GM18907 (cell line): ENCODE data around the gene CRMP1.

ENCODE experiments used
- ATAC-seq: cut with Tn5 transposase; IDR thresholded peaks from one replicate; pipeline ENCODE4 v1.9.1; 2021; ENCODE audit warnings: mild to moderate bottlenecking, moderate library complexity; ENCODE audit not compliant: unreplicated experiment

Gene CRMP1

DNA sequence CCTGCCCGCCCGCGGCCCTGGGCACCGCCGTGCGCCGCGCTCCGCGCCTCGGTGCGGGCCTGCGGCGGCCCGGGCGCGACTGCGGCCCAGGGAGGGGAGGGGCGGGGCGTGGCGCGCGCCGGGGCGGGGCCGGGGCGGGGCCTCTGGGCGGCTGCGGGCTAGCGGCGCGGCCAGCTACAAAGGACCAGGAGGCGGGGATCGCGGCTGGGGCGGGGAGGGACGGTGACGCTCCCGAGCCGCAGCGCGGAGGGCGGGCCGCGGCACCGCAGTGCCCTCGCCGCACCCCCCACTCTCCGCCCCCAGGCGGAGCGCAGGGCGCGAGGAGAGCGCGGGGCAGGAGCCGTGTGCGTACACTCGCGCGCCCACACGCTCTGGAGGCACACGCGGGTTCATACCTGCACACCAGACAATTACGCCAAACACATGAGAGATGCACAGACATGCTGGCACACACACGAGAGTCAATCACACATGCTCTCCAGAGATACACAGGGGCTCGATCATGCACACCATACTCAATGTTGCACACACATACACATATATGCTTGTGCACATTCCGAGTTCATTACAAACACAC, at the start of gene CRMP1:
TSS of gene CRMP1 (minus strand) at position 83 of the 577 bp plus-strand sequence. CDS start 117 bp downstream, outside the sequence.
- no peak for ATAC-seq

DNA sequence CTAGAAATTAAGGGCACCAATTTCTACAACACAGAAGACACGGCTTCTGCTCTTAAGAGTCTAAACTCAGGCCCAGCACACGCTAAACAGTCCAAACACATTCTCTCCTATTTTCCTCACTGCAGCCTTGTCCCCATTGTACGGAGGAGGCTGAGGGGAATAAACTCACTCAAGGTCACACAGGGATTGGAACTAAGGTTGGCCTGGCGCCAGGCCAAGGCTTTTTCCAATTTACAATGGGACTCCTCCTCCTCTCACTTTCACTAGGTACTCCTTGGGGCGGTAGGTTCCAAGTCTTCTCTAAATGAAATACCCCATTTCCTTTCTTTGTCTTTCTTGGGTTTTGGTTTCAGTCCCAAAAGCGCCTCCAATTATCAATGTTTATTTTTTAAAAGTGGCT, 48.7 kb upstream of the CRMP1 start:
- ATAC-seq = no peak

DNA sequence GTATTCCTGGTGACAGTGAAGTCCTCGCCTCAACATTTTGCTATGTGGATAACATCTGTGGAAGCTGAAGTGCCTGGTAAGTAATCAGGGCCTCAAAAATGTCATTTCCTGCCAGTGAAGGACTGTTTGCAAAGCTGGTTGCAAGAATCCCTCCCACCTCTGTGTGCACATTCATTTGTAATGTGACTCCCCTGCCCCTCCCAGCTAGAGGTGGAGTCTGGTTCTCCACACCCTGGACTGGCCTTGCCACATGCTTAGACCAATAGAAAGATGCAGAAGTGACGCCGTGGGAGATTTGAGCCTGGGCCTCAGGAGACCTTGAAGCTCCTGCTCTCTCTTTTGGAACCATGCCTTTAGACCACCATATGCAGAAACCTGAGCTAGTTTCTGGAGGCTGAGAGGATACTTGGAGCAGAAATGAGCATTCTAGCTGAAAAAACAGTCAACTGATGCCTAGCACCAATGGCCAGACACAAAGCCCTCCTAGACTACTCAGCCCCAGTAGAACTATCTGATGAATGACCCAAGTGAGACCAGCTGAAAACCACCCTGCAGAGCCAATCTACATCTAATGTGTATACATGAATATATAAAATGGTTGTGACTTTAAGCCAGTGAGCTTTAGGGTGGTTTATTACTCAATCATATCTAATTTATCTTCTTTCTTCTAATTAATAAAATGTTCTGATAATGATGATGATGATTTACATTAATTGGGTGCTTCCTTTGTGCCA, 47.8 kb upstream of the CRMP1 start:
- no peak for ATAC-seq

DNA sequence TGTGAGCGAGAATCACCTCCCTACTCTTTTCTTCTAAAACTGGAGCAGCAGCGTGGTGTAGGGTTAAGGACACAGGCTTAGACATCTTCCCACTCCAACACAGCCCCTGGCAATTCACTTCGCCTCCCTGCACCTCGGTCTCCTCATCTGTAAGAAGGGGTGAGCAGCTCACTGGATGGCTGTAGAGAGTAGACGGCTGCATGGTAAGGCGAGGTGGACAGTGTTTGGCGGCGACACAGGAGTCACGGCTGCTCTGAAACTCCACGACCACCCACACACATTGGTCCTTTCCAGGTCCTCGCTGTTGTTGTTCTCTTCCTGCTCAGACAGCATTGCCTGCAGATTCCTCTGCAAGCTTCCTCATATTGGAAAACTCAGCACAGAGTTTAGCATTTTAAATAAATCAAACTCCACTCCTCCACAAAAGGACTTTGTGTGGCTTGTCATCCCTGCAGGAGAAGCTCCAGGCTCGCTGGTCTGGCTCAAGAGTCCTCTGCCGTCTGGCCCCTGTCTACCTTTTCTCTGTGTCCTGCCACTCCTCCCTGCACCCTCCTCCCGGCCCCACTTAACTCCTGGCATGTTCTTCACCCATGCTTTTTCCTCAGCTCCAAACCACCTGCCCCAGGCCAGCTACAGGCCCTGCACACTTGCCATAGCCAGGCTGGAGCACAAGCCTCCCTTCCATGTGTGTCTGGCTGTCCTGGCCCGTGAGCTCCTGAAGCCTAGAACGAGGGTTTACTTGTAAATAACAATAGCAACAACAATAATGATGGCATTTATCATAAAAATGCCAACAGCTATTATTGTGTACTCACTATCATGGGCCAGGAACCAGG, 41.3 kb upstream of the CRMP1 start:
- ATAC-seq = no peak

GRCh38 chr4:5933116-5933515, 40.2 kb upstream of the CRMP1 start:
- ATAC-seq = no peak

GRCh38 chr4:5932035-5932568, 39.2 kb upstream of the CRMP1 start:
- no peak for ATAC-seq

GRCh38 chr4:5931526-5931925, 38.6 kb upstream of the CRMP1 start:
- ATAC-seq = no peak

DNA sequence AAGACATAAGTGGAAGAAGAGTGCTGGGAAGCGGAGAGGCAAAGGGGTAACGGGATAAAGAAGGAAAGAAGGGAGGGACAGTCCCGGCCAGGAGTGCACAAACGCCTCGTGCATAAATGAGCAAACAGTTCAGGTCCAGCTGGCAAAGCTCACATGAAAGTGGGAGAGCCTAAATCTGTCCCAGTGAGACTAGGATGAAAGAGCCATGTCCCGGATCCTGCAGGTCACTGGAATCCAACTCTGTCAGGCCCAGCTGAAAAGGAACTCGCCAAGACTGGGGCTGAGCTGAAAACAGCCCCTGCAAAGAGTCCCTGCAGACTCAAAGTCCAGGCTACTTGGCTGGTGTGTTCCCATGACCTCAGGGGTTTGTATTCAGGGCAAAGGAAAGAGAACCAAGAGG, 38.0 kb upstream of the CRMP1 start:
- ATAC-seq = no peak

- no peak for ATAC-seq
Observed at GRCh38 chr4:5930456-5930855, 37.6 kb upstream of the CRMP1 start.

DNA sequence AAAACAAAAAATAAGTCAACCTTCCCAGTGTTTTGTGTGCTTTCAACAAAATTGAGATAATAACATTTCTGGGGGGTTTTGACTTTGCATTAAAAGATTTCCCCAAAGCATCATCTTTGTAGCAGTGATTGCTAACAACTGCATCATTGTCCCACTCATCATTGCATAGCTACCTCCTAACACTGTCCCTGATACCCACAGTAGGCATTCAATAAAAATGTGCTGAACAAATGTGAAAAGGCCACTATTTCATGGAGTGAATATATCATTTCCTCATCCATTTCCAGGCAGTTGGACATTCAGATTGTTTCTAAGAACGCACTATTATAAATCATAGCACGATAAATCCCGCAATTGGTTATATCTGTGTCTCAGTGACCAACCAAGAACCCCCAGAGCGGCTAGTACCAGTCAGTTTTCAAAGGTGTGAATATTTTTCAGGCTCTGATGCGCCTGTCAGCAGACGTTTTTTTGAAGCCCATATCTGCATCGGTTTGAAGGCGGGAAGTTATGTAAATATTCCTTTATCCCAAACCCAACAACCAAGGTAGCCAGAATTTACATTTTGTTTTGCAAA, 36.0 kb upstream of the CRMP1 start:
- no peak for ATAC-seq

GRCh38 chr4:5928274-5928673, 35.4 kb upstream of the CRMP1 start:
- ATAC-seq = no peak

DNA sequence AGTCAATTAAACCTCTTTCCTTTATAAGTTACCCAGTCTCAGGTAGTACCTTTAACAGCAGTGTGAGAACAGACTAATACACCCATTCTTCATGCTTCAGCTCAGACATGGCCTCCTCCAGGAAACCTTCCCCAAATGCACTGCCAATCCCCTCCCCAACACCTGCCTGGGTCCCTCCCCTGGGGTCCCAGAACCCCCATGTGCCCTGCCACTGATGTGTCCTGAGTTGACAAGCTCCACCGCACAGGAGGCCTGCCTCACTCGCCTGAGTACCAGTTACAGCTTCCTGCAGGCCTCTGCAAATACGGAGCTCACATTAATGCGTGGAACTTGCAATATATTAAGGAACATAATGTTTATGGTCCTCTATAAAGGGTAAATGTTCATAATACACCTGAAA, 34.9 kb upstream of the CRMP1 start:
- ATAC-seq = no peak

- ATAC-seq = no peak
Observed at GRCh38 chr4:5927116-5927515, 34.2 kb upstream of the CRMP1 start.

GRCh38 chr4:5926598-5926997, 33.7 kb upstream of the CRMP1 start:
- ATAC-seq = no peak

DNA sequence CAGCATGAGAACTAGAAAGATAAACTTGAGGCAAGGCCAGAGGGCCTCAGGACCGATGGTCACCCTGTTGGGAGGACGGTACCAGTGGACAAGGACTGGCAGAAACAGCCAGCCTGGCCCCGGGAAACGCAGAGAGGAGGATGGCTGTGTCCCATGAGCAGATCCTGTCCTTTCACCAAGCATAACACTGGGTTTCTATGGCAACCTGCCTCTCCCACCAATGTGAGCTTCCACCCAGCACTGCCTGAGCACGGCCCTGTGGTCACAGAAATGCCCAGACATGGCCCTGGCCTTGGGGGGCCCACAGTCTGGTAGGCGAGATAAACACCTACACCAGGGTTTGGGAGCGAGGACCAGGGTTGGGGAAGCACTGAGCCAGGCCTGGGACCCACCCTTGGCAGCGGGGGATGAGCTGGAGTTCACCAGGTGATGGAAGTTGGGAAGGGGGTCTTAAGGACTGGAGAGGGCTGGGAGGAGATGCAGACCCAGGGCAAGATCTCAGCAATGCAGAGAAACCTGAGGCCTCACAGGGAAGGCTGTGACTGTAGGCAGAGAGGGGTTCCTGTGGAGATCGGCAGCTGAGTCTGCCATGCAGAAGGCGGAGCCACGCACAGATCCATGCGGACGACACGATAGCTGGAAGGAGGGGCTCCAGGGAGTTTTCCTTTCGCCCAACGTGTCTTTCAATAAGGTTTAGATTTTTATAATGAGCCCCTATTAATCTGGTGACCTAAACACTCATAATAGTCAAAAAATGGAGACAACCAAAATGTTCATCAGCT, 32.7 kb upstream of the CRMP1 start:
- ATAC-seq = no peak

DNA sequence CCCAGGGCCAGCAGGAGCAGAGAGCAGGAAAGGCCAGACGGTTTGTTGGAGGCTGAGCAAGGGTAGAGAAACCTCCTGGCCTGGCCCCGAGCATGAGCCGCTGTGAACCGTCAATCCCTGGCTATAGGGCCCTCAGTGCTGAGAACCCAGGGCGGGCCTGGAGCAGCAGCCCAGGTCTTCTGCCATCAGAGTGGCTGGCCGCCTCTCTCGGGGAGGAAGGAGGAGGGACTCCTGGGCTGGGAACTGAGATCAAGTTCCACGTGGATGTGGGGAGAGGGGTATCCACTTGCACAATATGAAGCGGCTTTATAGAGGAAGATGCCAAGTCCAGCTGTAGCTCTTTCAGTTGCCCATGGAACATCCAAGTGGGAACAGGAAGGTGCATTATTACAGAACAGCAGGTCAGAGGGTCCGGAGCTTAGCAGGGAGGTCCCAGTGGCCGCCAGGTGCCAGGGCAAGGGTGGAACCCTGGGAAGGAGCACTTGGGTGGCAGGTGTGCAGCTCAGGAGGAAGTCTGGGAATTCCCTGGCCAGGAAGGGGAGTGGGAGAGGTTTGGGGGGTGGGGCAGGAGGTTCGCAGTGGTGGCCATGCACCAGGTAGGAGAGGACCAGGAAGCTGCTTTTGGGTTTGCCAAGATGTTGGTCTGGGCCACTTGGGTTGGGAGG, 31.7 kb upstream of the CRMP1 start:
- no peak for ATAC-seq

- no peak for ATAC-seq
Observed at GRCh38 chr4:5923376-5923775, 30.5 kb upstream of the CRMP1 start.

DNA sequence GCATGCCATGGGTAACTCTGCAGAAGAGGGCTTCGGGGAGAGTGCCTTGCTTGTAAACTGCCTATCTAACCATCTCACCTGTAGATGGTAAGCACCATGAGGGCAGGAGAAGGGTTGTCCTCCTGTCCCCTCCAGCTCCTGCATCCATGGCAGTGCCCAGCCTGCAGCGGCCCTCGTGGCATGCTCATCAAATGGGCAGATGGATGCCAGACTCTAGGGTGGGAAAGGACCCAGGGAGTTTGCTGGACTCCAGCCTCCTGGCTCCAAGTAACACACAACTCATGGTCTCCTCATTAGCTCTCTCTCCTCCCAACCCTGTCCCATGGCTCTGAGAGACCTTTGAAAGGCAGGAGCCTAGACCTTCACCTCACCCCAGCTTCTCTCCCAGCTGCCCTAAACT, 29.7 kb upstream of the CRMP1 start:
- no peak for ATAC-seq

- ATAC-seq = no peak
Observed at GRCh38 chr4:5921981-5922380, 29.1 kb upstream of the CRMP1 start.
